Stimulated activated CD4-positive, alpha-beta T cell treated with anti-CD3 and anti-CD28 coated beads, Interleukin-4, amount 100 ng/mL, for 4 hours (primary cell): ENCODE measurements around the gene SNAPC5.
"Not testable (repeated sequence)": the region's sequence is repeated elsewhere in the genome, so short reads cannot be mapped to it uniquely, and the experiment has no call there.

Experiments used
- DNase-seq, 2 experiments: peaks; one replicate each; pipeline ENCODE4 v3.0.0-alpha.2; 2020

Gene SNAPC5, protein sequence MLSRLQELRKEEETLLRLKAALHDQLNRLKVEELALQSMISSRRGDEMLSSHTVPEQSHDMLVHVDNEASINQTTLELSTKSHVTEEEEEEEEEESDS

DNA sequence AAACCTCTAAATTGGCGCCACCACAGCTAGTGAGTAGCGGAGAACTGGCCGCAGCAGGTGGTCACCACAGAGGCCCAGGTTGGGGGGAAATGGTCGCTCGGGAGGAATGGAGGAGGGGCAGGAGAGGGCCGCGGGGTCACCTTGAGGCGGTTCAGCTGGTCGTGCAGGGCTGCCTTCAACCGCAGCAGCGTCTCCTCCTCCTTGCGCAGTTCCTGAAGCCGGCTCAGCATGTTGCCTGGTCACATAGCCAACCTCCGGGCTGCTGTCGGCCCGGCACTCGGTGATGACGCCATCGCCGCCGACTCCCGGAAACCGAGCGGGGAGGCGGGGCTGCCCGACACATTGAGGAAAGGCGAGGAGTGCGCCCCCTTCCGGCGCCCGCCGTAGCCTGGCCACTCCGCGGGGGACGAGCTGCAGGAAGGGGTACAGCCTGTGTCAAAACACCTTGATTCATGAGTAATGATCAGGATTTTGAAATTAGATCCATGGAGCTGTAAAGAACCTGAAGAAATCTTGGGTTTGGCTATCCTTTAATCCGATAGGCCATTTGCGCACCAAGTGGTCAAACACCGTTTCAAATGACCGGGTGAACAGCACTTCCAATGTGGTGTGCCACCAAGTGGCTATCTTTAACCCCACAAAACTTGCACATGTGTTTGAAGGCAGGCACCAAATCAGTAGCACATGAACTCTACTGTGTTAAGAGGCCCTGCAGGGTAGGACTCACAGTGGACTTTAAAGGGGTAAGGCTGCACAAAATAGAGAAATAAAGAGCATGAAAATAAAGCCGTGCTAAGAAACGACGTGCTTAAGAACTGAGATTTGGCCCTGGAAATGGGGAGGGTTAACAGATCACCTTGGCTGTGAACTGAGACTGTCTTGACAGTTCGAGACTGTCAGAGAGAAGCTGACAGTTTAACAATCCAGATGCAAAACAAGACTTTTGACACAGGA is at the start of gene SNAPC5:
TSS of gene SNAPC5 (minus strand) at position 261 of the 954 bp plus-strand sequence. CDS start at position 230, 31 bp downstream.
- DNase-seq = peak; percentile 96 to 99

DNA sequence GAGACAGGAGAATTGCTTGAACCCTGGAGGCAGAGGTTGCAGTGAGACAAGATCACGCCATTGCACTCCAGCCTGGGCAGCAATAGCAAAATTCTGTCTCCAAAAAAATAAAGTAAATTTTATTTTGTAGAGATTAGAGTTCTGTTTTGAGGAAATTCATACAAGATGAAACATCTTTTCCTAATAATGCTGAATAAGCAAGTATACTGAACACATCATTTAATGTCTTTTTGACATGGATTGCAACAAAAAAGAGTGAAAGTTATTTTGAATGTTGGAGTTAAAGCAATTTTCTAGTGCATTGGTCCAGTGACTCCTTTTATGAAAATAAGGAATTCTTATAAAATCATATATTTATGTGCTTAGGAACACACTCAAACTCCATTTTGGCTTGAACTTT is 47.7 kb upstream of the SNAPC5 start:
- DNase-seq = no peak

DNA sequence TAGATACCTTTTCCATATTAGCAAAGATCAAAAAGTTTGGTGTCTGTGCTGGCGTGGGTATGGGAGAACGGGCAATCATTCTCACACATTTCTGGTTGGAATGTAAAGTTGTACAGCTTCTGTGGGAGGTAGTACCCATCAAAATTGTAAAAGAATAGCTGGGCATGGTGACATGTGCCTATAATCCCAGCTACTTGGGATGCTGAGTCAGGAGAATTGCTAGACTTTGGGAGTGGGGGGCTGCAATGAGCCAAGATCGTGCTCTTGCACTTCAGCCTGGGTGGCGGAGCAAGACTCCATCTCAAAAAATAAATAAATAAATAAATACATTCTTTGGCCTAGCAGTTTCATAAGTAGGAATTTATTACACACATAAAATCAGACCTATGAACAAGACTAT is 45.3 kb upstream of the SNAPC5 start:
- no peak for DNase-seq

DNA sequence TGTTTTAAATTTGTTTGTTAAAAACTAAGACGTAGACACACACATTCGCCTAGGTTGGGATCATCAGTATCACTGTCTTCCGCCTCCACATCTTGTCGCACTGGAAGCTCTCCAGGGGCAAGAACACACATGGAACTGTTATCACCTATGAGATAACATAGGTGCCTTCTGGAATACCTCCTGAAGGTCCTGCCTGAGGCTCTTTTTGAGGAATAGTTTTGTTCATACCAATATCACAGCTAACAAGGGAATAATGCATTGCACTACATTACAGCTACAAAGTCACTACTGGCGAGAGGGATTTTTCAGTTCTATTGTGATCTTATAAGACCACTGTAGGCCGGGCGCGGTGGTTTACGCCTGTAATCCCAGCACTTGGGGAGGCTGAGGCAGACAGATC is 37.5 kb upstream of the SNAPC5 start:
- DNase-seq = no peak

- no peak for DNase-seq
These were observed 27.3 kb upstream of the SNAPC5 start for GRCh38 chr15:66524838-66525237.

DNA sequence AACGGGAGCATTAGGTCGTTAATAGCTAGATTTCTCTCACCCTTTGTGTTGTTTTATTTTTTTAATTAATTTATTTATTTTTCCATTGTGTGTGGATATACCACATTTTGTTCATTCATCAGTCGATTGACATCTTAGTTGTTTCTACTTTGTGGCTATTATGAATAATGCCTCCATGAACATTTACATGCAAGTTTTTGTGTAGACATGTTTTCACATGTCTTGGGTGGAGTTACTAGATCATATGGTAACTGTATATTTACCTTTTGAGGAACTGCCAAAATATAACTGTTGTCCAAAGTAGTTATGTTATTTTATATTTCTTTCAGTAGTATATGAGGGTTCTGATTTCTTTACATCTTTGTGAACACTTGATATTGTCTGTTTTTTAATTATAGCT is 26.4 kb upstream of the SNAPC5 start:
- DNase-seq = no peak

- DNase-seq = no peak
These were observed 18.4 kb upstream of the SNAPC5 start for GRCh38 chr15:66515901-66516322.

DNA sequence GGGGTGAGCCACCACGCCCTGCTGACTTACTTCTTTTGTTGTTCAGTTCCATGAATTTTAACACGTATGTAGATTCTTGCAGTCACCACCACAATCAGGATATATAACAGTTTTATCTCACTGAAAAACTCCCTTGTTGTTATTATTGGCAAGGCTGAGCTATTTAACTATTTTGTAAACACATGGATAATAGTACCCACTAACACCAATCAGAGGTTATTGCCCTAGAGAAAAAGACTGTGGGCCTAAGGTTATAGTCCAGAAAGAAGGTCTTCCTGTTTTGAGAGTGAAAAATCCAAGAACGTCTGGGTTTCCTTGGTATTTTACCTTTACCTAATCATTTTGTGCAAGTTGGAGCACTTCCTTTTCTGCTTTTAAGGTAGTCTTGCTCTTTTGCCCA is 17.0 kb upstream of the SNAPC5 start:
- no peak for DNase-seq

- DNase-seq = no peak
These were observed 10.8 kb upstream of the SNAPC5 start for GRCh38 chr15:66508293-66508883.

GRCh38 chr15:66505818-66506217 is 8.3 kb upstream of the SNAPC5 start:
- DNase-seq = no peak

DNA sequence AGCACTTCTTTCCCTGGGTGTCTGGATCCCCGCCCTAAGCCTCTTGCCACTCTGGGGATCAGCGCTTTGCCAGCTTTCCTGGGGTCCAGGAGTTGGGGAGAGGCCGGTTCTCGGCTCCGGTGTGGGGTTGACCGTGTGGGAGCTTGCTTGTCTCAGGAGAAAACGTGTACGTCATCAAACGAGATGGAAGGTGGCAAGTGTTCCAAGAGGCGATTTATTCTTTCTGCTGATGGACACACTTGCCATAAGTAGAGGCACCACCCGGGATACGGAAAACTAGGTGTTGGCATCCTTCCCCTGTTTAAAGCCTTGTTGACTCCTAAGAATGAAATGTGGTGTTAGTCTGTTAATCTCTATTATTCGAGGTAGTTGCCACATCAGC is 7.9 kb upstream of the SNAPC5 start:
- no peak for DNase-seq

- DNase-seq = peak; percentile 75 to 77
These were observed 7.2 kb upstream of the SNAPC5 start, which contains the start of the genes RPL4 and ZWILCH for GRCh38 chr15:66504563-66505429. TSS of gene RPL4 (minus strand) at chr15:66504855. CDS start at chr15:66504790, 65 bp downstream. TSS of gene ZWILCH (plus strand) at chr15:66505326. CDS start at chr15:66505339, 13 bp downstream.

DNA sequence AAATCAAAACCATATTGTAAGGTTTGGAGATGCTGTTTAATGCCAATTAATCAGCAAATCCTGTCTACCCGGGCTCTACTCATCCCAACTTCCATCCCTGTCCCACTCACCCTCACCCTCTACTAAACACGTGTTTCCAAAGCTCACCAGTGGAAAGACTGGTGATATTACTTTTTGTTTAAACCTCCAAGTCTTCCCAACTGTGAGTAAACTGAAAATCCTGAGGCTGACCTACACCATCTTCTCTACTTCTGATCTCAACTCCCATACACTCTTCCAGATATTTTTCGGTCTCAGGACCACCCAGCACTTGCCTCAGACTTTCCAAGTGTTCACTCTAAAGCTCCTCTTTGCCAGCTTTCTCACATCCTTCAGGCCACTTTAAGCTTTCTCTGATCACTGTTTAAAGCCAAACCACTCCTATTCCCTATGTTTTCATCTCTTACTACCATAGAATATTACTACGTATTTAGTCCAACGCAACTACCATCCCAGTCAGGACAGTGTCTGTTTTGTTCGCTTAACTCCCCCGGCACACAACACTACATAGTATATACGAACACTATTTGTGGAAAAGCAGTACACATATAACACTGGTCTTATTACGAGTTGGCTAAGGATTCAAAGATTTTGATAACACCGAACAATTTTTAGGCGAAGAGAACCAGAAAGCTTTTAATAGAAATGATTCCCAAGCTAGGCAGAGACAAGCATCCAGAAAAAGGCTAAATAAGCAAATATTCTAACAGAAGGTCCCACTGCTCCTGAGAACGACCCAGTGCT is 6.4 kb upstream of the SNAPC5 start:
- no peak for DNase-seq

DNA sequence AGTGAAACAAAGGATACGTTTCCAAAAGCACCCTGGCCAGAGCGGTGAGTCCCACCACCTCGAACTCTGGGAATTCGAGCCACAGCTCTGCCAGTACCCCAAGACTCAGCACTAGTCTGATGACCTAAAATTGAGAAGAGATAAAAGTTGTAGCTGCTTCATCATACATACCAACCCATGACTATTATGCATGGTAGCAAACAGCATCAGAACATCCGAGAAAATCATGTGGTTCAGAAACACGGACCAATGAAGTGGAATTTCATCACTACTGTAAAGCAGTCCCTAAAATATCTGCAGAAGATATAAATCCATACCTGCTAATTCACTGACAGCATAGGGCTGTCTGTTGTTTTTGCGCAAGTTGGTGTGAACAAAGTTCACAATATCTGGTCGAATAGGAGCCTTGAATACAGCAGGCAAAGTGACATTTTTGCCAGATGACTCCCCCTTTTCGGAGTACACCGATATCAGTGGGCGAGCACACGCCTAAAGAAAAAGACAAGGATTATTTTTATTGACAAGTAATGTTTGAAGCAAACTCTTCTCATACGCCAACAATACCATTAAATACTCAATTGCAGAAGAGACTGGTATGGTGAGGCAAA is 5.6 kb upstream of the SNAPC5 start:
- not testable (repeated sequence) for DNase-seq

GRCh38 chr15:66502491-66502890 is 4.9 kb upstream of the SNAPC5 start:
- no peak for DNase-seq

DNA sequence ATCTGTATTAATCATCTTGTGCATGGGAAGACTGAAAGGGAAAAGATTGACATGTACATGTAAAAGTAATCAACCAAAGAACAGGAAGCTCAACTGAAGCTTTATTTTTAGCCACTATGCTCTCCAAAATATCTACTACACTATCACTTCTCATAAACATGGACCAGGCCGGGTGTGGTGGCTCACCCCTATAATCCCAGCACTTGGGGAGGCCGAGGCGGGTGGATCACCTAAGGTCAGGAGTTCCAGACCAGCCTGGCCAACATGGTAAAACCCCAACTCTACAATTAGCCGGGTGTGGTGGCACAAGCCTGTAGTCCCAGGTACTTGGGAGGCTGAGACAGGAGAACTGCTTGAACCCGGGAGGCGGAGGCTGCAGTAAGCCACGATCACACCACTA is 2.8 kb upstream of the SNAPC5 start:
- not testable (repeated sequence) for DNase-seq

DNA sequence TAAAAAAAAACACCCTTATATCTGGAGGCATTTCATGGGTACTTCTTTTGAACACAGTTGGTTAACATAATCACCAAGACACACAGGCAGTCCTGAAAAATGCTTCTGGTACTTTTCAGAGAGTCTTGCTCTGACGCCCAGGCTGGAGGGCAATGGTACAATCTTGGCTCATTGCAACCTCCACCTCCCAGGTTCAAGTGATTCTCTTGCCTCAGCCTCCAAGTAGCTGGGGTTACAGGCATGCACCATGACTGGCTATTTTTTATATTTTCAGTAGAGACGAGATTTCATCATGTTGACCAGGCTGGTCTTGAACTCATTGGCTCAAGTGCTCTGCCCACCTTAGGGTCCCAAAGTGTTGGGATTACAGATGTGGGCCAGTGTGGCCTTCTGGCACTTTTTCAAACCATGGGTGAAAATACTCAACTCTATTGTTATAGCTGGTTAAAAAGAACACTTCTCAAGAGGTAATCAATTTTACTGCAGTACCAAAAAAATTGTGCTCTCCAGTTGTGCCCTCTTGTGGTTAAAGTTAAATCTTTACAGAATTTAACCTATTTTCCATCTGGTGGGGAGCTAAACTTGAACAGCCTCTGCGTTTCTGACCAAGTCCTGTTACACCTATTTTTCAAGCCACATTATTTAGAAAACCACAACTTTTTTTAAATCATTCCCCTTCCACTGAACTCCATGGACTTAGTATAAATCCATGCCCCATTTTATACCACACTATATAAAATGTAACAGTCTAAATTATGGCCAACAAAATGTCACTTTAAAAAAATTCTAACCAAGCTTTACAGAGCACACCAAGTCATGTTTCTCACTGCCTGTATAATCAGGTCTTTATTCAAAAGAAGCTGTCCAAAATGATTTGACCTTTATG is 1.2 kb upstream of the SNAPC5 start:
- no peak for DNase-seq

DNA sequence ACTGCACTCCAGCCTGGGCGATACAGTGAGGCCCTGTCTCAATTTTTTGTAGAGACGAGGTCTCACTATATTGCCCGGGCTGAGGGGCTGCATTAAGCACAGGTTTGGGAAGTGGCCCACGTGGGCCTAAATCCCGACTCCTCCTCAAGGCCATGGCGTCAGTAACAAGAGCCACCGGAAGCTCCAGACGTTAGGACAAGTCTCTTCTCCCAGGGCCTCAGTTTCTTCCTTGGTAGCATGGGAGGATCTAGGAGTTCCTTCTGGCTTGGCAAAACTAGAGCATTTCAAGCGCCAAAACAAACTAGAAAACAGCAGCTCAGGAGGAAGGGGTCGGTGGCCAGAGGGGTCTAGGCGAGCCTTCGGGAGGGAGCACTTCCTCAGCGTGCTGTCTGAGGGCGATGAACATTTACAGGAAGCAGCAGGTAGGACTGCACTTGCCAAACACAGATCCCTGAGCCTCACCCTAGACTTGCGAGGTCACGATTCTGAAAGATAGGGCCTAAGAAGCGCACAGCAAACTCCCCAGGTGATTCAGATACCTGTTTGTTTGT is 536 bp downstream of the SNAPC5 start:
- no peak for DNase-seq

DNA sequence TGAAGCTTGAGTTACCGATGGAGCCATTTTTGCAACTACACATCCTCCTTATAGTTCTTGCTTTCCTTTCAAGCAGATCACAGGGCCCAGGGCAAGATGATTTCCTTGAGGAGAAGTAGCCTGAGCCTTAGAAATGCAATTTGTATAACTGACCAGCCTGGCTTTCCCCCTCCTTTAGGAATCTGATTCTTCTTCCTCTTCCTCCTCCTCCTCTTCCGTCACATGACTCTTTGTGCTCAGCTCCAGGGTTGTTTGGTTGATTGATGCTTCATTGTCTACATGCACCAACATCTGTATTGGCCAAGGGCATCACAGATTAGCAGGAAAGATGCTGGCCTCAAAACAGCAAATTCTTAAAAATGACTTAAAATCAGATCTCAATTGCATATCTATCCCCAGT is 3.3 kb downstream of the SNAPC5 start:
- DNase-seq = no peak

DNA sequence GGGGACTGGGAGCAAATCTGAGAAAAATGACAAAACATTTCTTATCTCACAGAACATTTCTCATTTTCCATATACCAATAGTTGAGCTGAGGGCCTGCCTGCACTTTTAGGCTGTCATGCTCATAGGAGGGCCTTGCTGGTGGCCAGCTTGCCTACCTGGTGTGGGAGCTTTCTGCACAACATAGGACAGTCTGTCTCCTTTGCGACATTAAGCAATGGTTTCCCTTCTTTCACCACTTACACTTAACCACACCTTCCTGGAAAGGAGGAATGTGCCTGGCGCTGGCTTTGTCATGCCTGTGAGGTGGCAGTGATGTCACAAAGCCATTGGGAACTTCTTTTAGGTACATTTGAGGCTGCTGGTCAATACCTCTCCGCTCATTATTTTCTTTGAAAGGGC is 5.7 kb downstream of the SNAPC5 start:
- DNase-seq = no peak
